Small intestine (tissue), 7 donors: ENCODE results near the gene FBXW8. TPM values are rescaled to one million over a fixed set of nuclear protein-coding genes. Genes with fewer than 3 reads are reported as not detected.
A peak's percentile ranks its signal among the peaks of the same experiment; 100 is the strongest.

Experiments used
- DNase-seq, 2 donors: peaks; one replicate each; pipeline versions ENCODE4 v3.0.0 to v3.0.0-alpha.2; 2013
- FAIRE-seq: peaks from 2 replicates; lab custom pipeline; 2012; peaks lifted over from hg19 to GRCh38; lab: Jason Lieb, UNC
- H3K27ac ChIP-seq, 3 donors: one replicate each; pipeline ENCODE4 v1.5.1; 2013; ENCODE audit warnings: low read length in 2 of 3, mild to moderate bottlenecking in 2 of 3, control low read depth in 1 of 3, inconsistent platforms in 1 of 3, low read depth in 1 of 3, moderate library complexity in 1 of 3
- H3K27me3 ChIP-seq, 3 donors: one replicate each; pipeline ENCODE4 v1.6.1; 2013; ENCODE audit warnings: low read length in 3 of 3, inconsistent platforms in 1 of 3; ENCODE audit not compliant: control insufficient read depth in 3 of 3, insufficient read depth in 3 of 3
- H3K36me3 ChIP-seq, 3 donors: one replicate each; pipeline ENCODE4 v1.6.1; 2013; ENCODE audit warnings: low read length in 3 of 3, inconsistent platforms in 1 of 3, low read depth in 1 of 3, mild to moderate bottlenecking in 1 of 3, moderate library complexity in 1 of 3; ENCODE audit not compliant: control insufficient read depth in 3 of 3, insufficient read depth in 2 of 3
- H3K4me1 ChIP-seq, 3 donors: one replicate each; pipeline ENCODE4 v1.6.1; 2013; ENCODE audit warnings: low read length in 2 of 3, inconsistent platforms in 1 of 3, low read depth in 1 of 3, mild to moderate bottlenecking in 1 of 3, moderate library complexity in 1 of 3; ENCODE audit not compliant: control insufficient read depth in 3 of 3, insufficient read depth in 2 of 3
- H3K4me3 ChIP-seq, 3 donors: one replicate each; pipeline ENCODE4 v1.5.1; 2013; ENCODE audit warnings: low read length in 3 of 3, control low read depth in 1 of 3, inconsistent platforms in 1 of 3, low read depth in 1 of 3, mild to moderate bottlenecking in 1 of 3, moderate library complexity in 1 of 3
- H3K9me3 ChIP-seq, 2 donors: one replicate each; pipeline ENCODE4 v1.6.1; 2013; ENCODE audit warnings: low read depth in 1 of 2, low read length in 1 of 2; ENCODE audit not compliant: control insufficient read depth in 2 of 2, insufficient read depth in 1 of 2
- WGBS, 3 donors: extraction: QIAGEN DNeasy Blood & Tissue Kit; methylation state at CpG; one replicate each; pipeline ENCODE4 v1.1.7; 2013; 5-methylcytosine and 5-hydroxymethylcytosine counted together
- polyA plus RNA-seq, 4 donors: library from polyadenylated mRNA; stranded (reverse) in 3 of 4; unstranded in 1 of 4; fragments of 200-250 nt in 3 of 4; fragments of 120-200 nt in 1 of 4; gene quantifications; one replicate each; pipeline versions ENCODE4 v1.2.1 to v1.2.3, GENCODE V29; 2013
- donor health status: healthy with polysubstance abuse.
- donor health status: control.
- donor health status: control.
- donor health status: Bipolar disorder and iron deficiency.
- donor health status: healthy.

Gene FBXW8
- polyA plus RNA-seq, 4 donors = 1.1 to 13.1 (median 3.5) TPM

DNA sequence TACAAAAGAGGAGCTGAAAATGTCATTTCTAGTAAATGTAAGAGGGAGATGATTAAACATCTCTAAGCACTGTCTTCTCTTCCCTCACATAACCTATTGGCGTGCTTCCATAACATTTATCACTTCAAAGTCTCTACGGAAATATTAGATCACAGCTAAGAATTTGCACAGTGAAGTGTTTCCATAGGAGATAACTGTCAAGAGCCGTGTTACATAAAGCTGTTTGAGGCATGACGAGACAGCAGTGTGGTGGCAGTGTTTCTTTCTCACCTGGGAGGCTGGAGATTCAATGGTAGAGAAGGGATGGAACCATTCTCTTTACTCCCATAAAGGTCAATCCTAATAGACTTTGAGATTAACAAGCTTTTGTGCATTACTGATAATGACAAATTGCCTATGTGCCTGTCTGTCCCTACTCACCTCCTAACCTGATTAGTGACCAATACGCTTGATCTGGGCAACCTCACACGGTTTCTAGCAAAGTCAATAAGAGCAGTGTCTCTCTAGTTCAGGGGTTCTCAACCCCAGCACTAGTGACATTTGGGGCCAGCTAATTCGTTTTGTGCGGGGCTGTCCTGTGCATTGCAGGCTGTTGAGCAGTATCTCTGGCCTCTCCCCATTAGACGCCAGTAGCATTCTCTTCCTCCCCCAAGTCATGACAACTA, 35.3 kb downstream of the FBXW8 start:
- DNase-seq (no peak), FAIRE-seq (no peak)
- Histone ChIP-seq H3K36me3 (peaks cover 3 to 39% (median 5%) of the 10 kb centered on the region in 3 donors), H3K27ac (no peak overlapping the region), H3K4me3 (no peak overlapping the region), H3K4me1 (no peaks in the 10 kb centered on the region), H3K9me3 (peaks cover 0 to 24% of the 10 kb centered on the region in 2 donors), H3K27me3 (no peaks in the 10 kb centered on the region)
- WGBS, 3 donors = 91 to 92% (median 92%) methylated on average over 9 of the region's 9 CpGs

DNA sequence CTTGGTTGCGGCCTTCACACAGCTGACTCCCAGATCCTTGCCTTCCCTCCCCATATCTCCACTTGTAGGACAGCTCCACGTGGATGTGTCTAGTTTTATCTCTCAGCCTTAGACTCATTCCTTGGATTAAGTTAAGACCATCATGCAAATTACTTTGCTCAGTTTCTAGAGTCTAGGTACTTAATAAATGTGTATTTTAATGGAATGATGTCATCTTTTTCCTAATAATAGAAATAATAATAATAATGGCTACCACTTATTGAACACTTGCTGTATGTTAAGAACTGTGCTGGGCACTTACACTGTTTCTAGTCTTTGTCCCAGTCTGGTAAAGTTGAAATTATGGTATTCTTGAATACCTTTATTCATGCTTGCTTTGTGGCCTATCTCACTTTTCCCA, 37.5 kb downstream of the FBXW8 start:
- H3K27me3 ChIP-seq = no peaks in the 10 kb centered on the region
- H3K36me3 ChIP-seq = peaks cover 3 to 42% (median 5%) of the 10 kb centered on the region in 3 donors
- H3K4me1 ChIP-seq = no peaks in the 10 kb centered on the region
- FAIRE-seq (no peak), DNase-seq (no peak)
- H3K27ac ChIP-seq = no peak overlapping the region
- no peak overlapping the region for H3K4me3 ChIP-seq
- peaks cover 0 to 6% of the 10 kb centered on the region in 2 donors for H3K9me3 ChIP-seq
- 76 to 91% (median 90%) methylated on average over 2 of the region's 2 CpGs for WGBS, 3 donors

DNA sequence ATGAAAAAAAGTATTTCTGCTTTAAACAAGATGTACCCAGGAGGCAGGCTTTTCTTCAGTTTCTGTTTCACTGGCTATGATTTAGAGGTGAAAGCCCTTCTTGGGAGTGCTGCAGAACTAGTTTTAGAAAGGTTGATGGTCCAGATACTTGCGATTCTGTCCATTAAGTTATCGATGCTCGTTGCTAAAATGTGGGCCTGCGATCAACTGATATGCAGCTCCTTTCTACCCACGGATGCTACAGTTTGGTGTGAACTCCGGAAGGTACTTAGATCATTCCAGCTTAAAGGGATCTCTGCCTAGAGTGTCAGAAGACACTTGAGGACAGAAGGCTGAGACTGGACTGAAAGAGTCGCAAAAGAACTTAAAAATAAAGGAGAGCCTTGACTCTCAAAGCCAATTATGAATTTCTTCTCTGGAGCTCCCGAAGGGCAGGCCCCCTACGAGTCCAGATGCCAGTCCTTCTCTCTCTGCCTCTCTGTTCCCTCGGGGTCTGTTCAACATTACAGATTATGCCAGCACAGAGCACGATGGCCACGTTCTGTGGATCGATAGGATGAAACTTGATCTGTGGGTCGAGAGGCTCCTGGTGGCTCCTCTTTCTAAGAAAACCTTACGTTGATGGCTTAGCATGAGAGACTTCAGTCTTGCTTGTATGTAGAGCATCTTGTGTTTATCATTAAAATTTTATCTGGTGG, 40.0 kb downstream of the FBXW8 start:
- WGBS, 3 donors = 92 to 93% (median 93%) methylated on average over 15 of the region's 15 CpGs
- FAIRE-seq (no peak), DNase-seq (no peak)
- H3K27ac ChIP-seq = no peak overlapping the region
- H3K4me3 ChIP-seq = no peak overlapping the region
- H3K9me3 ChIP-seq = no peaks in the 10 kb centered on the region
- no peaks in the 10 kb centered on the region for H3K27me3 ChIP-seq
- H3K36me3 ChIP-seq = peaks cover under 1 to 33% (median 5%) of the 10 kb centered on the region in 3 donors
- peaks cover 0 to 2% (median 0%) of the 10 kb centered on the region in 3 donors for H3K4me1 ChIP-seq

DNA sequence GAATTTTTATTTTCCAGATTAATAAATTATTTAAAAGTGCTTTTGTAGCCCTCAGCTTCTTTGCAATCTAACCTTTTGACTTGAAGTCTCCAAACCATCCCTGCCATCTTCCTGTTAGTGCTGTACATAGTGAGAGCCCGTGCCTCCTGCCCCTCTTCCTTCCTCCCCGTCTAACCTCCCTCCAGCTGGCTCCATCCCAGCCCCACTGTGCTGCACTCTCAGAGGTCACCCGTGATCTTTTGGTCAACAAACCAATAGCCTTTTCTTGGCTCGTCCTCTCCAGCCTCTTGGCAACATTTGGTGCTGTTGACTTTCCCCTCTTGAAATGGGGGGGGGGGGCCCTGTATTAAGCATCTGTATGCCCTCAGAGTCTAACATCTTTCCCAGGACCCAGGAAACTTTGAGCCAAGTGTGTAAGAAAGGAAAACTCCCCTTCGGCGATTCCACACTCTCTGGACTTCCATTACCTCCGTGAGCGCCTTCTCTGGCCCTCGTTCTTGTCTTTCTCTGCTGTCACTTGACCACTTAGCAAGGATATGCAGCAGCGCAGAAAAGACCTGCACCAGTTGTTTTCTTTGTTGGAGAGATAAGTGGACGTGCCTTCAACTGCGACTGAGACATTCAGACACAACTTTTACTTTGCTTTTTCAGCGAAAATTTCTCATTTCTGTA, 44.1 kb downstream of the FBXW8 start:
- Histone ChIP-seq H3K9me3 (no peaks in the 10 kb centered on the region), H3K4me1 (peaks cover 0 to 2% (median 0%) of the 10 kb centered on the region in 3 donors), H3K27ac (no peak overlapping the region), H3K4me3 (no peak overlapping the region), H3K36me3 (peaks cover 0 to 13% (median 0%) of the 10 kb centered on the region in 3 donors), H3K27me3 (no peaks in the 10 kb centered on the region)
- 69 to 85% (median 85%) methylated on average over 13 of the region's 13 CpGs for WGBS, 3 donors
- DNase-seq = no peak
- no peak for FAIRE-seq

DNA sequence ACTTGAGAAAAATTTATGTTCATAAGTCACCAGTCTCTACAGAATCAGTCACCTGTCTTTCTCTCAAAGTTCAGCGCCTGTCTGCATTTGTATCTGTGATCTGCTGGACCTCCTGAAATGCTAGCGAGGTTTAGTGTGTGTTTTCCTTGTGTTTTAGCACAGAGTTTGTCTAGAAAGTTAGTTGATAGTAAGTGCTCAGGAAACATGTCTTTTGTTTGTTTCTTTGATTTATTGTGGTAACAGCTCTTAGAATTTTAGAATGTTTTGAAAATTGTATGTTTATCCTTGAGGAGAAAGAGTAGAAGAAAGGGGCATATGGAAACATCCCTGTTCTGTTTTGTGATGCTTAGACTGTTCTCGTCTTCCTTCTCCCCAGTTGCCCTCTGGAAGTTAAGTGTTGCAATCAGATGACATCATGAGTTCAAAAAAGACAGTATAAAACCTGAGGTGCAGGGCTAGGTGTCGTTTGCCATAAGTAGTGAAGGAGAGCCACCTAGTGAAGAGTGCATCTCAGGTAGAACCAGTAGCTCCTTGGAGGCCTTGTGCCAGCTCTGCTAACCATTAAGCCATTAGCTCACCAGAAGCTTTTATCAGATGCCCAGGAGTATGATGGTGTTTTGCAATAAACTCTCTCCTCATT, 44.8 kb downstream of the FBXW8 start:
- H3K4me3 ChIP-seq = no peak overlapping the region
- H3K27me3 ChIP-seq = no peaks in the 10 kb centered on the region
- DNase-seq (peak; percentile 83 to 87), FAIRE-seq (no peak)
- H3K36me3 ChIP-seq = peaks cover 0 to 13% (median 0%) of the 10 kb centered on the region in 3 donors
- no peaks in the 10 kb centered on the region for H3K9me3 ChIP-seq
- H3K4me1 ChIP-seq = peaks cover 0 to 2% (median 0%) of the 10 kb centered on the region in 3 donors
- no peak overlapping the region for H3K27ac ChIP-seq
- 52 to 71% (median 54%) methylated on average over 4 of the region's 4 CpGs for WGBS, 3 donors

DNA sequence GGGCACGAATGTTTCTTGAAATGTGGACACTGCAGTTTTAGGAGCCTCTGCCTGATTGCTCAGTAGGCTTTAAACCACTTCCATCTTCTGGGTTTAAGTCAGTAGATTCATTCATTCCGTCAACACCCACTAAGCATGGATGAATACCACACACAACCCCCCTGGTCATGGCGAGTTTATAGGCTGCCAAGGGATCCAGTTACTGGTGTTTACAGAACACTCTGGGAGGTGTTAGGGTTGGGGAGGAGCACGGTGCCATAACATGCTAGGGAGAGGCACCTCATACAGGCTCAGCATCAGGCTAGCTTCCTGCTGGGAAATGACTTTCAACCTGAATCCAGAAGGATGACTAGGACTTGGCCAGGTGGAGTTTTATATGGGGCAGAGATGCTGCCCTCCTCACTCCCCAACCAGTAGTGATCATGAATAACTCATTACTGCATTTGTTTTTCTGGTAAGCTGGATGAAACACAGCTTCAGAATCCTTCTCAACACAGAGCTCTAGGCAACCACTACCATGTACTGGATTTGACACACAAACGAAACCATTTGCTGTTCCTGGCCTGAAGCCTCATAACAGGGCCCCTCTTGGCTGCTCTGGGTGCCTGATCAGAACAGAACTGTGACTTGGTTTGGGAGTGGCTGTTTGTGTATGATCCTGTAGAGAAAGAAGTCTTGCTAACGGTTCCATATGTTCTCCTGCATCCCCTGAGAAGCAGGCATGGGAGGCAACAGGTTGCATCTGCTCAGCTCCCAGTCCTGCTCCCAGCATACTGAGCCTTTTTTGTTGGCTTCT, 47.9 kb downstream of the FBXW8 start:
- peaks cover 0 to 16% (median 0%) of the 10 kb centered on the region in 3 donors for H3K36me3 ChIP-seq
- H3K27me3 ChIP-seq = no peaks in the 10 kb centered on the region
- no peak overlapping the region for H3K4me3 ChIP-seq
- peaks cover 0 to 2% (median 0%) of the 10 kb centered on the region in 3 donors for H3K4me1 ChIP-seq
- FAIRE-seq = no peak
- 81 to 85% (median 85%) methylated on average over 6 of the region's 6 CpGs for WGBS, 3 donors
- H3K9me3 ChIP-seq = no peaks in the 10 kb centered on the region
- no peak overlapping the region for H3K27ac ChIP-seq
- DNase-seq = no peak

DNA sequence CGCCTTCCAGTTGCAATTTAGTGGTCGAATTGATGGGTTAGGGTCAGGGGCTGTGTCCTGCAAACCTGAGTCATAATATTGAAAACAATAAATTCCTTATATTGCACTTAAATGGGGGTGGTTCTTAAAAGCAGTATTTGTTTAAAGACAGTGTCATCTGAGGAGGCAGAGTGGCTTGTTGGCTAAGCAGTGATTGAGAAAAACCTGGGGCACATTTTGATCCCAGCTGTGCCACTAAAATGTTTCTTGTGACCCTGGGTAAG, 48.4 kb downstream of the FBXW8 start:
- no peaks in the 10 kb centered on the region for H3K9me3 ChIP-seq
- FAIRE-seq (no peak), DNase-seq (no peak)
- H3K4me1 ChIP-seq = peaks cover 0 to 2% (median 0%) of the 10 kb centered on the region in 3 donors
- no peaks in the 10 kb centered on the region for H3K27me3 ChIP-seq
- 56 to 75% (median 65%) methylated on average over 2 of the region's 2 CpGs for WGBS, 3 donors
- H3K4me3 ChIP-seq = no peak overlapping the region
- H3K36me3 ChIP-seq = peaks cover 0 to 19% (median 0%) of the 10 kb centered on the region in 3 donors
- H3K27ac ChIP-seq = no peak overlapping the region
